ENCODE results near the gene MARCHF9.

GRCh38 chr12:57717131-57717530 lies 37.8 kb upstream of the MARCHF9 start:
- TF ChIP-seq CTCF (IDR thresholded peaks at IDR 0.05; ENCODE audit: low read depth, low read length) (no peak), POLR2A (IDR thresholded peaks at IDR 0.05; ENCODE audit: extremely low read depth, insufficient read length) (no peak), MYC (IDR thresholded peaks at IDR 0.05; ENCODE audit: low read depth, low read length) (no peak)
- TF ChIP-seq, protein P1, sequence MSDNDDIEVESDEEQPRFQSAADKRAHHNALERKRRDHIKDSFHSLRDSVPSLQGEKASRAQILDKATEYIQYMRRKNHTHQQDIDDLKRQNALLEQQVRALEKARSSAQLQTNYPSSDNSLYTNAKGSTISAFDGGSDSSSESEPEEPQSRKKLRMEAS (IDR thresholded peaks at IDR 0.05; ENCODE audit: low read depth, low read length): no peak

Data from NB4 (cell line).